Measurements from ENCODE around the gene WDR55. TPM values are rescaled to one million over a fixed set of nuclear protein-coding genes. Genes with fewer than 3 reads are reported as not detected.

The WDR55 gene
- polyA plus RNA-seq, 1 of the 3 experiments (the other 2 are of a cell fraction), result 28.3 TPM

DNA sequence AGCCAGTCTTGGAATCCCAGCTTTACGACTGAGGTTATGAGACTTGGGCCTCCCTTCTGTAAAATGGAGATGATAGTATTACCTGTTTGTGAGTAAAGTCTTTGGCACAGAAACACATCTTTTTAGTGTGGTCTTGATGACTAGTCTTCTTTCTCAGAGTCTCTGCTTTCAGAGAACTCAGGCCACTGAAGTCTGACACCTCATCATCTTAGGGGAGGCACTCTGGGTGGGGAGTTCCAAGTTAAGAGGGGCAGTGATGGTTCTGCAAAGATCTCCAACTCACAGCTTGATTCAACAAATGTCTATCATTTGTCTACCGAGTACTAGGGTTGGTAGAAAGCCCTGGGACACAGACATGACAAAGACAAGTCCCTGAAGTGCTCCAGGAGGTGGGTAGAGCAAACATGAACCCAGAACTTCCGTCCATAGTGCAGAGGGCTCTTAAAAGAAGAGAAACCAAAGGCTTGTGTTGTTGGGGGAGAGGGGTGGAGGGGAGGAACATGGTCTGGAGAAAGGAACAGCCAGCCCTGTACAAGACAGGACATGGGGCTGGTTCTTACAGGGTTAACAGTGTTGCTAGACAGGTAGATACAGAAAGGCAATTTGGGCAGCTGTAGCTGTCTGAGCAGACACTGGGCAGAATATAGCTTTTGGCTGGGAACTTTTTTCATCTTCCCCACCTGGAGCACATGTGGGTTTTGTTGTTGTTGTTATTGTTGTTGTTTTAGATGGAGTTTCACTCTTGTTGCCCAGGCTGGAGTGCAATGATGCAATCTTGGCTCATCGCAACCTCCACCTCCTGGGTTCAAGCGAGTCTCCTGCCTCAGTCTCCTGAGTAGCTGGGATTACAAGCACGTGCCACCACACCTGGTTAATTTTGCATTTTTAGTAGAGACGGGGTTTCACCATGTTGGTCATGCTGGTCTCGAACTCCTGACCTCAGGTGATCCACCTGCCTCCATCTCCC, 29.1 kb upstream of the WDR55 start:
- Histone ChIP-seq H3K9ac (no peak overlapping the region), H3K27ac (ENCODE audit: low read depth in 2 of 2, low read length in 1 of 2) (no peak overlapping the region), H3K9me2 (no peaks in the 10 kb centered on the region), H3K4me3 (ENCODE audit: low read depth in 2 of 2, low read length in 1 of 2) (no peak overlapping the region), H2AFZ (ENCODE audit: low read depth) (no peak overlapping the region), H3K4me2 (no peak overlapping the region), H4K20me1 (ENCODE audit: insufficient read depth) (no peaks in the 10 kb centered on the region), H3K9me3 (no peaks in the 10 kb centered on the region), H3K27me3 (ENCODE audit: insufficient read depth) (no peaks in the 10 kb centered on the region), H3F3A (replicated peaks; ENCODE audit: insufficient read depth) (no peaks in the 10 kb centered on the region), H3K36me3 (replicated peaks in 1 of 2; ENCODE audit: control insufficient read depth in 1 of 2, insufficient read depth in 2 of 2, low read length in 1 of 2) (no peaks in the 10 kb centered on the region), H3K79me2 (ENCODE audit: insufficient read depth) (peaks cover 9% of the 10 kb centered on the region), H3K4me1 (ENCODE audit: control insufficient read depth in 1 of 2, insufficient read depth in 2 of 2, low read depth in 1 of 2, low read length in 1 of 2) (peaks cover 0 to 9% of the 10 kb centered on the region in 2 experiments; a peak in 2 of 4 replicates)
- POLR2A ChIA-PET, result interaction anchor here (0.5 kb wide), 1 partner anchor 23 kb away, joined by 3 read pairs; no protein-coding TSS in a partner anchor
- no peak for DNase-seq
- TF ChIP-seq SMC3 (IDR thresholded peaks at IDR 0.05; ENCODE audit: low read depth, low read length), result no peak
- WGBS (ENCODE audit: low lambda C conversion rate), result 77% methylated on average over 6 of the region's 8 CpGs
- CTCF ChIA-PET, result interaction anchor here (0.8 to 1.7 kb wide), 5 partner anchors 12 to 270 kb away, joined by 3 to 6 read pairs (median 3); partner anchors contain the start of gene IK

DNA sequence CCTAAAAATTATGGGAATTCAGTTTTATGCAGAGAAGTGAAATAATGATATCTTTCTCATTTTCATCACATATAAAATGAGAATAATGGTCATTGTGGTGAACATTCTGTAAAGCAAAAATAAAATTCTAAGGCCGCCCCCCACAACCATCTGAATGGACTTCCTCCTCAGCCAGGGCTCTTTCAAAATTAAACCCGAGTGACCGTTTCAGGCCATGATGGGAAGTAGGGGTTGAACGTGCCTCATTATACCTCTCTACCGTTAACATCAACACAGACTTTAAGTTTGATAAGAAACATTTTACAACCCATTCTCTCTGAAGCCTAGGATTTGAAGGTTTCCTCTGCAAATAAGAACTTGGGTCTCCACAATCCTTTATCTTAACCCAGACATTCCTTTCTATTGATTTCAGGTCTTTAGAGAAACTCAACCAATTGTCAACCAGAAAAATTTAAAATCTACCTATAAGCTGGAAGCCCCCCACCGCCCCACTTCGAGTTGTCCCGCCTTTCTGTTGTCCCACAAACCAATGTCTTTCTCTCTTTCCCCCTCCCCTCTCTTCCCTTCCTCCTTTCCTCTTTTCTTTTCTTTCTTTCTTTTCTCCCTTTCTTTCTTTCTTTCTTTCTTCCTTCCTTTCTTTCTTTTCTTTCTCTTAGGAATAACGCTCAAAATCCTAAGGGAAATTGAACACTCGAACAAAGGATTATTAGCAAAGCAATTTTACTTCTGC, 27.2 kb upstream of the WDR55 start:
- no peaks in the 10 kb centered on the region for H3K9me2 ChIP-seq
- H4K20me1 ChIP-seq (ENCODE audit: insufficient read depth), result no peaks in the 10 kb centered on the region
- no peaks in the 10 kb centered on the region for H3K9me3 ChIP-seq
- H3K36me3 ChIP-seq (replicated peaks in 1 of 2; ENCODE audit: control insufficient read depth in 1 of 2, insufficient read depth in 2 of 2, low read length in 1 of 2), result peaks cover 4 to 6% of the 10 kb centered on the region in 2 experiments
- H3K27me3 ChIP-seq (ENCODE audit: insufficient read depth), result no peaks in the 10 kb centered on the region
- POLR2A ChIA-PET, result no interaction called here
- peaks cover 0 to 9% of the 10 kb centered on the region in 2 experiments; a peak in 2 of 4 replicates for H3K4me1 ChIP-seq (ENCODE audit: control insufficient read depth in 1 of 2, insufficient read depth in 2 of 2, low read depth in 1 of 2, low read length in 1 of 2)
- no peak overlapping the region for H3K4me2 ChIP-seq
- H3K4me3 ChIP-seq (ENCODE audit: low read depth in 2 of 2, low read length in 1 of 2), result no peak overlapping the region
- 91% methylated on average over 10 of the region's 10 CpGs for WGBS (ENCODE audit: low lambda C conversion rate)
- CTCF ChIA-PET, result no interaction called here
- DNase-seq, result no peak
- H3K9ac ChIP-seq, result no peak overlapping the region
- peaks cover 15% of the 10 kb centered on the region for H3K79me2 ChIP-seq (ENCODE audit: insufficient read depth)
- no peak overlapping the region for H3K27ac ChIP-seq (ENCODE audit: low read depth in 2 of 2, low read length in 1 of 2)
- peaks cover 5% of the 10 kb centered on the region for H3F3A ChIP-seq (replicated peaks; ENCODE audit: insufficient read depth)
- H2AFZ ChIP-seq (ENCODE audit: low read depth), result no peak overlapping the region
- no peak for TF ChIP-seq CTCF (IDR thresholded peaks at IDR 0.05)
- no peak for TF ChIP-seq CHD2 (IDR thresholded peaks at IDR 0.05; ENCODE audit: low read length, partially characterized antibody)
- TF ChIP-seq, protein P1, sequence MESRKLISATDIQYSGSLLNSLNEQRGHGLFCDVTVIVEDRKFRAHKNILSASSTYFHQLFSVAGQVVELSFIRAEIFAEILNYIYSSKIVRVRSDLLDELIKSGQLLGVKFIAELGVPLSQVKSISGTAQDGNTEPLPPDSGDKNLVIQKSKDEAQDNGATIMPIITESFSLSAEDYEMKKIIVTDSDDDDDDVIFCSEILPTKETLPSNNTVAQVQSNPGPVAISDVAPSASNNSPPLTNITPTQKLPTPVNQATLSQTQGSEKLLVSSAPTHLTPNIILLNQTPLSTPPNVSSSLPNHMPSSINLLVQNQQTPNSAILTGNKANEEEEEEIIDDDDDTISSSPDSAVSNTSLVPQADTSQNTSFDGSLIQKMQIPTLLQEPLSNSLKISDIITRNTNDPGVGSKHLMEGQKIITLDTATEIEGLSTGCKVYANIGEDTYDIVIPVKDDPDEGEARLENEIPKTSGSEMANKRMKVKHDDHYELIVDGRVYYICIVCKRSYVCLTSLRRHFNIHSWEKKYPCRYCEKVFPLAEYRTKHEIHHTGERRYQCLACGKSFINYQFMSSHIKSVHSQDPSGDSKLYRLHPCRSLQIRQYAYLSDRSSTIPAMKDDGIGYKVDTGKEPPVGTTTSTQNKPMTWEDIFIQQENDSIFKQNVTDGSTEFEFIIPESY (IDR thresholded peaks at IDR 0.05; ENCODE audit: borderline replicate concordance, low read depth), result no peak
- TF ChIP-seq ELF1 (IDR thresholded peaks at IDR 0.05), result no peak
- no peak for TF ChIP-seq FOXM1 (IDR thresholded peaks at IDR 0.05; ENCODE audit: low read depth)
- TF ChIP-seq, protein P2, sequence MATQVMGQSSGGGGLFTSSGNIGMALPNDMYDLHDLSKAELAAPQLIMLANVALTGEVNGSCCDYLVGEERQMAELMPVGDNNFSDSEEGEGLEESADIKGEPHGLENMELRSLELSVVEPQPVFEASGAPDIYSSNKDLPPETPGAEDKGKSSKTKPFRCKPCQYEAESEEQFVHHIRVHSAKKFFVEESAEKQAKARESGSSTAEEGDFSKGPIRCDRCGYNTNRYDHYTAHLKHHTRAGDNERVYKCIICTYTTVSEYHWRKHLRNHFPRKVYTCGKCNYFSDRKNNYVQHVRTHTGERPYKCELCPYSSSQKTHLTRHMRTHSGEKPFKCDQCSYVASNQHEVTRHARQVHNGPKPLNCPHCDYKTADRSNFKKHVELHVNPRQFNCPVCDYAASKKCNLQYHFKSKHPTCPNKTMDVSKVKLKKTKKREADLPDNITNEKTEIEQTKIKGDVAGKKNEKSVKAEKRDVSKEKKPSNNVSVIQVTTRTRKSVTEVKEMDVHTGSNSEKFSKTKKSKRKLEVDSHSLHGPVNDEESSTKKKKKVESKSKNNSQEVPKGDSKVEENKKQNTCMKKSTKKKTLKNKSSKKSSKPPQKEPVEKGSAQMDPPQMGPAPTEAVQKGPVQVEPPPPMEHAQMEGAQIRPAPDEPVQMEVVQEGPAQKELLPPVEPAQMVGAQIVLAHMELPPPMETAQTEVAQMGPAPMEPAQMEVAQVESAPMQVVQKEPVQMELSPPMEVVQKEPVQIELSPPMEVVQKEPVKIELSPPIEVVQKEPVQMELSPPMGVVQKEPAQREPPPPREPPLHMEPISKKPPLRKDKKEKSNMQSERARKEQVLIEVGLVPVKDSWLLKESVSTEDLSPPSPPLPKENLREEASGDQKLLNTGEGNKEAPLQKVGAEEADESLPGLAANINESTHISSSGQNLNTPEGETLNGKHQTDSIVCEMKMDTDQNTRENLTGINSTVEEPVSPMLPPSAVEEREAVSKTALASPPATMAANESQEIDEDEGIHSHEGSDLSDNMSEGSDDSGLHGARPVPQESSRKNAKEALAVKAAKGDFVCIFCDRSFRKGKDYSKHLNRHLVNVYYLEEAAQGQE (IDR thresholded peaks at IDR 0.05; ENCODE audit: low read depth, low read length), result no peak
- TF ChIP-seq POLR2AphosphoS5 (IDR thresholded peaks at IDR 0.05; ENCODE audit: low read depth, low read length), result no peak
- no peak for TF ChIP-seq GATA2 (CRISPR knock-in tag; IDR thresholded peaks at IDR 0.05)
- no peak for TF ChIP-seq TCF12 (IDR thresholded peaks at IDR 0.05)
- TF ChIP-seq MXI1 (IDR thresholded peaks at IDR 0.05; ENCODE audit: low read depth, low read length), result no peak
- TF ChIP-seq PBX3 (IDR thresholded peaks at IDR 0.05), result no peak
- TF ChIP-seq, protein P3, sequence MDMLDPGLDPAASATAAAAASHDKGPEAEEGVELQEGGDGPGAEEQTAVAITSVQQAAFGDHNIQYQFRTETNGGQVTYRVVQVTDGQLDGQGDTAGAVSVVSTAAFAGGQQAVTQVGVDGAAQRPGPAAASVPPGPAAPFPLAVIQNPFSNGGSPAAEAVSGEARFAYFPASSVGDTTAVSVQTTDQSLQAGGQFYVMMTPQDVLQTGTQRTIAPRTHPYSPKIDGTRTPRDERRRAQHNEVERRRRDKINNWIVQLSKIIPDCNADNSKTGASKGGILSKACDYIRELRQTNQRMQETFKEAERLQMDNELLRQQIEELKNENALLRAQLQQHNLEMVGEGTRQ (IDR thresholded peaks at IDR 0.05; ENCODE audit: borderline replicate concordance, low read depth, low read length), result no peak
- no peak for TF ChIP-seq YY1 (IDR thresholded peaks at IDR 0.05; ENCODE audit: low read depth)
- TF ChIP-seq NFIC (IDR thresholded peaks at IDR 0.05; ENCODE audit: borderline replicate concordance), result no peak

All from SK-N-SH (cell line).